ENCODE measurements around the gene MLIP.
"Not testable (repeated sequence)": the region's sequence is repeated elsewhere in the genome, so short reads cannot be mapped to it uniquely, and the experiment has no call there.

MLIP gene

DNA sequence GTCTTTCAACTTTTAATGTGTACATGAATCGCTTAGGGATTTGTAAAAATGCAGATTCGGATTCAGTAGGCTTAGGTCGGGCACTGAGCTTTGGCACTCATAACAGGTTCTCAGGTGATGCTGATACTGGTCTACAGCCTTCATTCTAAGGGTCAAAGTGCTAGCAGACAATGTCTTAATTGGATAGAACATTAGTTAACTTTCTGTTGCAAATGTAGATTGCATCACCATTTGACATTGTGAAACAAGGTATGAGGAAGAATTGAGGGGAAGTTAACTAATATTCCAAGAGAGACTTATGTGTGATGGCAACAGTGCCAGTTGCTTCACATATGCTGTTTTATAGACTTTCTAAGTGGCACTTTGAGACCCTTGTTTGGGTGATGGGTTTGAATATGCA lies 86.9 kb downstream of the MLIP start:
- in situ Hi-C loops (cut with MboI; ENCODE audit: low pct_unique_long_range_greater_than_20kb, low sequenced_read_pairs, unreplicated experiment), result no loop called here
- no peak for DNase-seq (ENCODE audit: low spot score)
- TF ChIP-seq, protein P1, sequence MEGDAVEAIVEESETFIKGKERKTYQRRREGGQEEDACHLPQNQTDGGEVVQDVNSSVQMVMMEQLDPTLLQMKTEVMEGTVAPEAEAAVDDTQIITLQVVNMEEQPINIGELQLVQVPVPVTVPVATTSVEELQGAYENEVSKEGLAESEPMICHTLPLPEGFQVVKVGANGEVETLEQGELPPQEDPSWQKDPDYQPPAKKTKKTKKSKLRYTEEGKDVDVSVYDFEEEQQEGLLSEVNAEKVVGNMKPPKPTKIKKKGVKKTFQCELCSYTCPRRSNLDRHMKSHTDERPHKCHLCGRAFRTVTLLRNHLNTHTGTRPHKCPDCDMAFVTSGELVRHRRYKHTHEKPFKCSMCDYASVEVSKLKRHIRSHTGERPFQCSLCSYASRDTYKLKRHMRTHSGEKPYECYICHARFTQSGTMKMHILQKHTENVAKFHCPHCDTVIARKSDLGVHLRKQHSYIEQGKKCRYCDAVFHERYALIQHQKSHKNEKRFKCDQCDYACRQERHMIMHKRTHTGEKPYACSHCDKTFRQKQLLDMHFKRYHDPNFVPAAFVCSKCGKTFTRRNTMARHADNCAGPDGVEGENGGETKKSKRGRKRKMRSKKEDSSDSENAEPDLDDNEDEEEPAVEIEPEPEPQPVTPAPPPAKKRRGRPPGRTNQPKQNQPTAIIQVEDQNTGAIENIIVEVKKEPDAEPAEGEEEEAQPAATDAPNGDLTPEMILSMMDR (IDR thresholded peaks at IDR 0.05; ENCODE audit: extremely low read depth, insufficient read depth, missing control alignments), result no peak

GRCh38 chr6:54203474-54204035 lies 92.3 kb downstream of the MLIP start:
- DNase-seq (ENCODE audit: low spot score); in situ Hi-C loops (cut with MboI; ENCODE audit: low pct_unique_long_range_greater_than_20kb, low sequenced_read_pairs, unreplicated experiment): not testable (repeated sequence)

GRCh38 chr6:54204921-54205591 lies 93.8 kb downstream of the MLIP start:
- no peak for DNase-seq (ENCODE audit: low spot score)
- in situ Hi-C loops (cut with MboI; ENCODE audit: low pct_unique_long_range_greater_than_20kb, low sequenced_read_pairs, unreplicated experiment), result no loop called here
- TF ChIP-seq, protein P1 (IDR thresholded peaks at IDR 0.05; ENCODE audit: extremely low read depth, insufficient read depth, missing control alignments), result no peak

DNA sequence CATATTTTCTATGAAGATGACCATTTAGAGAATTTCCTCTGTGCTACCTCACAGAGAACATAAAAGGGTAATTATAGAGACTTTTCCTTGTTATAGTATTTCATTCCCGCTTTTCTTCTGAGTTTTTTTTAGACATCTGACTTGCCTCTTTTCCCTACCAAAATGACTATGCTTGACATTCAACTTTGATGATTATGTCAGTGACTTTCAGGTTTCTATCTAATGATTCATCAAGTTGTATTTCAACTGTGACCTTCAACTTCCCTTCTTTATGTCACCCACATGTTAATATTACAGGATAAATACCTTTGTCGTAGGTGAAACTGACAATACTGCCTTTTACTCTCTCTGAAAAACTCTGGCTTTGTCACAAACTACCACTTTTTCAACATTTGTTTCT lies 95.3 kb downstream of the MLIP start:
- in situ Hi-C loops (cut with MboI; ENCODE audit: low pct_unique_long_range_greater_than_20kb, low sequenced_read_pairs, unreplicated experiment), result no loop called here
- DNase-seq (ENCODE audit: low spot score), result no peak
- TF ChIP-seq, protein P1 (IDR thresholded peaks at IDR 0.05; ENCODE audit: extremely low read depth, insufficient read depth, missing control alignments), result no peak

- DNase-seq (ENCODE audit: low spot score); in situ Hi-C loops (cut with MboI; ENCODE audit: low pct_unique_long_range_greater_than_20kb, low sequenced_read_pairs, unreplicated experiment): not testable (repeated sequence)
Measured at GRCh38 chr6:54209983-54210382, 98.7 kb downstream of the MLIP start.

- TF ChIP-seq, protein P1 (IDR thresholded peaks at IDR 0.05; ENCODE audit: extremely low read depth, insufficient read depth, missing control alignments), result no peak
- DNase-seq (ENCODE audit: low spot score), result no peak
- in situ Hi-C loops (cut with MboI; ENCODE audit: low pct_unique_long_range_greater_than_20kb, low sequenced_read_pairs, unreplicated experiment), result no loop called here
Measured at GRCh38 chr6:54214286-54214685, 103.0 kb downstream of the MLIP start.

GRCh38 chr6:54216336-54216735 lies 105.1 kb downstream of the MLIP start:
- in situ Hi-C loops (cut with MboI; ENCODE audit: low pct_unique_long_range_greater_than_20kb, low sequenced_read_pairs, unreplicated experiment), result no loop called here
- DNase-seq (ENCODE audit: low spot score), result no peak
- TF ChIP-seq, protein P1 (IDR thresholded peaks at IDR 0.05; ENCODE audit: extremely low read depth, insufficient read depth, missing control alignments), result no peak

All from GM13977 (cell line).